HG03025 (cell line): ENCODE data around the gene ANKFN1.

ENCODE experiments used
- ATAC-seq: cut with Tn5 transposase; IDR thresholded peaks from one replicate; pipeline ENCODE4 v1.9.1; 2021; ENCODE audit warnings: mild to moderate bottlenecking, moderate library complexity; ENCODE audit not compliant: unreplicated experiment, low FRiP score

Gene ANKFN1

DNA sequence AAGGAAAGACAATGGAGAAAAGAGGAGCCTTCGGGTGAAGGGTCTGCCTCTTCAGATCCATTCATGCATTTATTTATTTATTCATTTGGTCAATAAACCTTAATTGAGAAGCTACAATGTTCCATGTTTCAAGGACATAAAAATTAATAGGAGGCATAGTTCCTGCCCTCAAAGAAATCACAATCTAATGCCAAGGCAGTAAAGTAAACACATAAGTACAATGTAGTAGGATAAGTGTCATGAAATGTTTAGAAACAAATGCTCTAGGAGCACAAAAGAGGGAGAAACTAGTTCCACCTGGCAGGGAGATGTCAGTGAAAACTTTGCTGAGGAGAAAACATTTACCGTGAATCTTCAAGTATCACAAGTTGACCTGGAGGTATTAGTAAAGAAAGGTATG, 336.7 kb downstream of the ANKFN1 start:
- ATAC-seq: no peak

GRCh38 chr17:56495556-56495955, 342.3 kb downstream of the ANKFN1 start:
- ATAC-seq: no peak

DNA sequence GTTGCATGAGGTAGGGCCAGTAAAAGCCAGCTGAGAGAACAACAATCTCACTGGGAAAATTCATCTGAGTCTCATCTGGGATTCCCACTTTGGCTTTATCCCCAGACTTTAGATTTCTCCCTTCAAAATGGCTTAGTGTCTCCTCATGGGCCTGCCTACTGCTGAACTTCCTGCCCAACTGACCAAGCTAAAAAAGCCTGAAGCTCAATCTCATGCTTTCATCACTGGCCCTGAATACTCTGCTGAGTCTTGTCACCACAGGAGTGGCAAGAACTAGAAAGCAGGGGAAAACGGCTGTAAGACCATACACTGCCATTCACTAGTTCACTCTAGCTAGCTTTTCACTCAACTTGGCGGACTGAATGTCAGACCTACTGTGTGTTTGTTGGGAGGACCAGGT, 343.9 kb downstream of the ANKFN1 start:
- no peak for ATAC-seq

DNA sequence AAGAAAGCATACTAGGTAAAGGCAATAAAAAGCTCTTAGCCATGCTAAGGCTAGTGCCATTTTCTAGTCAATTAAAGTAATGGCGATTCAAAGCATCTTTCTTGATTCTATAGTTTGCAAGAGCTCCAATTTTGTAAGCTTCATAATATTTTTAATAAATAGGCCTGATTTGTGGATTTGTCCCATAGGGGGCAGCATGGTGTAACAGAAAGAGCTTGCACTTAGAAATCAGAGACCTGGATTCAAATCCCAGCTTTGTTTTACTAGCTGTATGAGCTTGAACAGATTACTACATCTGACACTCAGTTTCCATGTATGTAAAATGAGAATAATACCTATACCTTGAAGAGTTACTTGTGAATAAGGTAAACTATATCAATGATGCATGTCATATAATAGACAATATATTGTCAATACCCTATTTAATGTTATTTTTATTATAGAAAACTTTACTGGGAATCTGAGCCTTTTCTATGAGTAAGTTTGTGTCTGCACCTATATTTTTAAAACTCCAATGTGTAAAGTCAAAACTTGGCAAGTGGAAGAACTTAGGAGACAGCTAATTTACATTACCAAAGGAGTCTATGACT, 346.6 kb downstream of the ANKFN1 start:
- no peak for ATAC-seq

GRCh38 chr17:56502120-56502654, 348.9 kb downstream of the ANKFN1 start:
- ATAC-seq: no peak

- ATAC-seq: no peak
Measured at GRCh38 chr17:56505154-56505756, 352.0 kb downstream of the ANKFN1 start.

DNA sequence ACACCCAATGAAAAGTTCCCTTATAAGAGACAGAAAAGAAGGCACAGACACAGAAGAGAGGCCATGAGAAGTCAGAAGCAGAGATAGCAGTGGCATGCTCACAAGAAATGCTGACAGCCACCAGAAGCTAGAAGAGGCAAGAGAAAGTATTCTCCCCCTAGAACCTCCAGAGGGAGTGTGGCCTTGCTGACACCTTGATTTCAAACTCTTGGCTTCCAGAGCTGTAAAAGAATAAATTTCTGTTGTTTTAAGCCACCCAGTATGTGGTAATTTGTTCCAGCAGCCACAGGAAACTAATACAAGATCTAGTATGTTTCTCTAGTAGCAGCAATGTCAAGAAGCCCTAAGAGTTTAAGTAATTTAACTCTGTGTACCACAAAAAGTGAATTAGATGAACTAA, 353.1 kb downstream of the ANKFN1 start:
- ATAC-seq: no peak

GRCh38 chr17:56510554-56511342, 357.5 kb downstream of the ANKFN1 start:
- no peak for ATAC-seq

DNA sequence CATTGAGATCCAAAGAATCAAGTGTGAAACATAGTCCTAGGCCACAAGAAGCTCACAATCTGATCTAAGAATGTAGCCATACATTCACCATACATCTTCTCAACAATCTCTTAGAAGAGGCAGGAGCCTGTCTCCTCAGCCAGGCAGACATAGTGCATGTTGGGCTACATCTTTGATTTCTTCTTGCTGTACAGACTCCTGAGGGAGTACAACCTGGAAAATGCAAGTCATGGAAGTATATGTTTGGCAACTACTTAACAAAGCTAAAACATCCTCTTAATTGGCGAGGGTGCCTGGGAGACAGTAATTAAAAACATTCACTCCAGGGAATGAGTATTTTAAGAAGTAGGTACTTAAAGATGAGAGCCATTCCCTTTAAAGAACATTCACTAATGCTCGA, 361.0 kb downstream of the ANKFN1 start:
- ATAC-seq: no peak

GRCh38 chr17:56514899-56515298, 361.6 kb downstream of the ANKFN1 start:
- ATAC-seq: no peak

- ATAC-seq: no peak
Measured at GRCh38 chr17:56521414-56522141, 368.3 kb downstream of the ANKFN1 start.

GRCh38 chr17:56523042-56523441, 369.8 kb downstream of the ANKFN1 start:
- ATAC-seq: no peak

DNA sequence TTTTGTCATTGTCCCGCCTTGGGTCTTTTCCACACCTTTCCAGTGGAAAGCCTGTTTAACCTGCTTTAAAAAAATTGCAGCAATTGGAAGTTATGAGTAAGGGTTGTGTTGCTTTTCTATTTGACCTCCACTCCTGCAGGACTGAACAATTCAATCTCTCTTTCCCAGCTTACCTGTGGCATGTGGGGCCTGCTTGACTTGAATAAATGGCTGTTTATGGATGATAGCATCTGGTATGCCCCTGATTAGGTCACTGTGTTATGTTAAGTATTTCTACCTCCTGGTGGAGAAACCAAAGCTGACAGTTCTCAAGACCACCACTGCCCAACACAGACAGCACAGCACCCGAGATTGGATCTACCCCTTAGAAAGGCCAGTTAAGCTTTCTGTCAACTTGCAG, 375.4 kb downstream of the ANKFN1 start:
- no peak for ATAC-seq

DNA sequence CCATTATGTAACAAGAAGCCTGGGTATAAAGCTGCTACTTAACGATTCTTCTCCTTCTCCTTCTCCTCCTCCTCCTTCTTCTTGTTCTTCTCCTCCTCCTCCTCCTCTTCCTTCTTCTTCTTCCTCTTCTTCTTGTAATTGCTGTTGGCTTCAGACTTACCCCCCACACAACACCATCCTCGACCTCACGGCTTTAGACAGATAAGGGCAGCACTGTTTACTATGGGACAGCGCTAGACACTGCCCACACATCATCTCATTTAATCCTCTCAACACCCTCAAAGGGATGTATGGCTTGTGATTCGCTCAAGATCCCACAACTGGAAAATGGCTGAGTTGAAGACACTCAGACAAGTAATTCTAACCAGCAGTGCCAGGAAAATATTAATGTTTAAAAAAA, 379.7 kb downstream of the ANKFN1 start:
- ATAC-seq: no peak

DNA sequence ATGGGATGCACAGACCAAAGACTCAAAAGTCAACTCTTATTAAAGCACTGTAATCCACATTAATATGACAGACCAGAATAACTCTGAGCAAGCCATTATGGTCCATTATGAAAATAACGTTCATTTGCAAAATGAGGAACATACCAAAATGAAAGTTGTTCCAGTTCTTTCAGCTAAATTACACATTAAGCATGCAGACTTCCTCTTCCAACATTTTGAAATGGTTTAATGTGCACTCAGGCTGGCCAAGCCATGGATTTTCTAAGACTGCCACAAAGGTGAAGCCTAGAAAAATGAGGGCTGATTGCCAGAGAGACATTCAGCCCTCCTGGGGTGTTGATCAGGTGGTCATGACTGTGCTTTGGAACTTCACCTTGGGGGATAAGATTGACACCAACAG, 383.5 kb downstream of the ANKFN1 start:
- no peak for ATAC-seq

DNA sequence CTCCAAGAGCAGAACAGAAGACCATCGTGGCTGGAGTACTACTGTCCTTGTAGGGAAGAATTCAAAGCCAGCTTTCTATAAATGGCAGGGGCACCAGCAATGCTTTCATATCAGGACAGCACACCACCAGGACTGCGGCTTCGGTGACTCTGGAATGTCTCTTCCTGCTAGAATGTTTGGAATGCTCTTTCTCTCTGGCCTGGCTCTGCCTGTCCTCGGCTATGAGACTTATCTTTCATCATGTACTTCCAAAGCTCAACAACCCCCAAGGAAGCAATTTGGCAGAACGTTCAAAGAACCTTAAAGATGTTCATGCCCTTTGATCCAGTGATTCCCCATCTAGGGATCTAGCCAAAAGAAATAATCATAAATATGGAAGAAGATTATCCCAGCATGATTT, 387.6 kb downstream of the ANKFN1 start:
- ATAC-seq: no peak

- no peak for ATAC-seq
Measured at GRCh38 chr17:56543280-56543679, 390.0 kb downstream of the ANKFN1 start.

- ATAC-seq: no peak
Measured at GRCh38 chr17:56545106-56545505, 391.8 kb downstream of the ANKFN1 start.

GRCh38 chr17:56545930-56546329, 392.7 kb downstream of the ANKFN1 start:
- no peak for ATAC-seq

- no peak for ATAC-seq
Measured at GRCh38 chr17:56548661-56549060, 395.4 kb downstream of the ANKFN1 start.

GRCh38 chr17:56549501-56549900, 396.2 kb downstream of the ANKFN1 start:
- ATAC-seq: no peak
